Activated CD4-positive, alpha-beta T cell treated with anti-CD3 and anti-CD28 coated beads, Interleukin-2, amount 50 U/mL, for 4 hours (primary cell): Measurements from ENCODE around the gene CDK17.
A peak's percentile ranks its signal among the peaks of the same experiment; 100 is the strongest.
"Not testable (repeated sequence)": the region's sequence is repeated elsewhere in the genome, so short reads cannot be mapped to it uniquely, and the experiment has no call there.

Source experiments
- DNase-seq, 2 experiments: peaks; one replicate each; pipeline ENCODE4 v3.0.0-alpha.2; 2020

CDK17 gene

DNA sequence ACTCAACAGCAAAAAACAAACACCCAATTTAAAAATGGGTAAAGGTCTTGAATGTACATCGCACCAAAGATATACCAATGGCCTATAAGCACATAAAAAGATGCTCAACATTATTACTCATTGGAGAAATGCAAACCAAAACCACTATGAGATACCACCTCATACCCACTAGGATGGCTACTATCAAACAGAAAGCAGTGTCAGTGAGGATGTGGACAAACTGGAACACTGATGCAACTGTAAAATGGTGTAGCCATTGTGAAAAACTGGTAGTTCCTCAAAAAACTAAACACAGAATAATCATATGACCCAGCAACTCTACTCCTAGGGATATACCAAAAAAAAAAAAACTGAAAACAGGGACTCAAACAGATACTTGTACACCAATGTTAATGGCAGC lies 49.3 kb downstream of the CDK17 start:
- no peak for DNase-seq

GRCh38 chr12:96347130-96347699 lies 53.0 kb downstream of the CDK17 start:
- DNase-seq, result no peak

DNA sequence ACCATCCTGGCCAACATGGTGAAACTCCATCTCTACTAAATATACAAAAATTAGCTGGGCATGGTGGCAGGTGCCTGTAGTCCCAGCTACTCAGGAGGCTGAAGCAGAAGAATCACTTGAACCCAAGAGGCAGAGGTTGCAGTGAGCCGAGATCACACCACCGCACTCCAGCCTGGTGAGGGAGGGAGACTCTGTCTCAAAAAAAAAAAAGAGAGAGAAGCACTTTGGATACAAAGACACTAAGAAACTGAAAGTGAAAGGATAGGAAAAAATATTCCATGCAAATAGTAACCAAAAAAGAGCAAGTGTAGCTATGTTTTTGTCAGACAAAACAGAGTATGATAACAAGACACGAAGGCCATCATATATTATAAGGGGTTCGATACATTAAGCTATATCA lies 53.5 kb downstream of the CDK17 start:
- not testable (repeated sequence) for DNase-seq

GRCh38 chr12:96344124-96344695 lies 56.0 kb downstream of the CDK17 start:
- no peak for DNase-seq

DNA sequence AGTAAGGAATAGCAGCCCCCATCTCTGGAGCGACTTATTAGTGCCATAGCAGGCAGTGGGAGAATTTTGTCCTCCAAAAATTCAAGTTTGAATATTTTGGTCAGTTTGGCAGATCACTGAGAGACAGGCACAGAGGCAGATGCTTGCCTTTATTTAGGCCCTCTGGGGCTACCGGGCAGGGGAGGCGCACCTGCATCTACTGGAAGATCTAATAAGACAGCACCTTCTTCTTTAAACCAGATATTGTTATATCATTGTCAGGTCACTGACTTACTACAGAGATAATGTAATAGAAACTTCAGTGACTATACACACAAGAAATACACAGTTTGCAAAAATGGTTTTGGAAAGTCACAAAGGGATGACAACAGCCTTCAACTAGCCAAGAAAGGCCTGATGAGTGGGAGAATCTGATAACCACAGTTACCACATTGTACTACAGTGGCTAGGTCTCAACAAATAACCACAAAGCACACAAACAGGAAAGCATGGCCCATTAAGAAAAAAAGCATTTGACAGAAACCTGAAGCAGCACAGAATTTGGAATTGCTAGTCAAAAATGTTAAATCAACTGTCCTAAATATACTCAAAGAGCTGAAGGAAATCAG lies 56.8 kb downstream of the CDK17 start:
- no peak for DNase-seq

- DNase-seq, result not testable (repeated sequence)
Observed at GRCh38 chr12:96339666-96340065, 60.6 kb downstream of the CDK17 start.

DNA sequence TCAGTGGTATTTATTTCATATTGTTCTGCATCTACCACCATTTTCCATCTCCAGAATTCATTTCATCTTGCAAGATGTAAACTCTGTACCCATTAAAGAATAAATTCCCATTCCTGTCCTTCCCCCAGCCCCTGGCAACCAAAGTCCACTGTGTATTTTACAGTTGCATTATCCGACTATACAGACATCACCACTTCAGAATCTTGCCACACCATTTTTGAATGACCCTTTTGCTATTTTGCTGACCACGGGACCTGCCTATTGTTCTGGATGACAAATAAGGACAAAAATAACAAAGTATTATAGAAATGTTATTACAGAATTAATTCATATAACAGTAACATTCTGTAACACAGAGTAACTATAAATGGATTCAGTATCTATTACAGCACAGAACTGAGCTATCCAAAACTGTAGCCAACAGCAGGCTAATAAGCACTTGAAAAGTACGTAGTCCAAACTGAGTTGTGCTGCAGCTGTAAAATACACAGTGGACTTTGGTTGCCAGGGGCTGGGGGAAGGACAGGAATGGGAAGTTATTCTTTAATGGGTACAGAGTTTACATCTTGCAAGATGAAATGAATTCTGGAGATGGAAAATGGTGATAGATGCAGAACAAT lies 61.3 kb downstream of the CDK17 start:
- no peak for DNase-seq

- DNase-seq, result no peak
Observed at GRCh38 chr12:96337953-96338352, 62.3 kb downstream of the CDK17 start.

DNA sequence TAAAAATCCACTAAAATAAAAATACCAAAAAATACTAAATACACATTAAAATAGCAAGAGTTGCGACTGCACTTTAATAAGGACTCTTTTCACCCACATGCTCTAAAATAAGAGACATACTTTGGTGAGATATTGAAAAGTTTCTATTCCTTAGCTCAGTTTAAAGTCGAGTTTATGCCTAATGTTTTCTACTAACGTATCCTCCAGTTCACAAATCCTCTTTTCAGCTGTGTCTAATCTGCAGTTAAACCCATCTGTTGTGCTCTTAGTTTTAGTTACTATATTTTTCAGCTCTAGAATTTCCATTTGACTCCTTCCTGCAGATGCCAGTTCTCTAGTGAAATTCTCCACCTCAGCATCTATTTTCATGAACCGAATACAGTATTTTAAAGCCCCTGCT lies 63.8 kb downstream of the CDK17 start:
- DNase-seq, result no peak

- DNase-seq, result no peak
Observed at GRCh38 chr12:96335270-96335669, 65.0 kb downstream of the CDK17 start.

DNA sequence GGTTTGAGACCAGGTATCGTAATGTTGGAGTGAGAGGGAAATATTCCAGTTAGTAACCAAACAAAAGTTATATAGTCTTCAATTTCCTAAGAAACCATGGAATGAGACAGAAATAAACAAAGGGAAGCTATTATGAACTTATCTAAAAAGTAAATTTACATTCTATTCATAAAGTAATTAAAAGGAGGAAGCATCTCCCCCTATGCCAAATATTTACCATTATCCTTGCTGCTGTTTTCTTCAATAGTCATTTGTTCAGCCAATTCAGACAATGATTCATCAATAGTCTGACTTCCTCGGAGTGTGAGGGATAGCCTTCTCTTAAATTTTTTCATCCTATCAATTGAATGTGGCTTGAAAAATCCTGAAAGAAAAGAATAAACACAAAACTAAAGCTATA lies 65.7 kb downstream of the CDK17 start:
- no peak for DNase-seq

GRCh38 chr12:96329545-96329944 lies 70.7 kb downstream of the CDK17 start:
- DNase-seq, result no peak

- DNase-seq, result no peak
Observed at GRCh38 chr12:96329018-96329417, 71.2 kb downstream of the CDK17 start.

GRCh38 chr12:96327889-96328288 lies 72.3 kb downstream of the CDK17 start:
- DNase-seq, result peak in 1 of 2 experiments; percentile 2

- DNase-seq, result no peak
Observed at GRCh38 chr12:96327346-96327745, 72.9 kb downstream of the CDK17 start.

DNA sequence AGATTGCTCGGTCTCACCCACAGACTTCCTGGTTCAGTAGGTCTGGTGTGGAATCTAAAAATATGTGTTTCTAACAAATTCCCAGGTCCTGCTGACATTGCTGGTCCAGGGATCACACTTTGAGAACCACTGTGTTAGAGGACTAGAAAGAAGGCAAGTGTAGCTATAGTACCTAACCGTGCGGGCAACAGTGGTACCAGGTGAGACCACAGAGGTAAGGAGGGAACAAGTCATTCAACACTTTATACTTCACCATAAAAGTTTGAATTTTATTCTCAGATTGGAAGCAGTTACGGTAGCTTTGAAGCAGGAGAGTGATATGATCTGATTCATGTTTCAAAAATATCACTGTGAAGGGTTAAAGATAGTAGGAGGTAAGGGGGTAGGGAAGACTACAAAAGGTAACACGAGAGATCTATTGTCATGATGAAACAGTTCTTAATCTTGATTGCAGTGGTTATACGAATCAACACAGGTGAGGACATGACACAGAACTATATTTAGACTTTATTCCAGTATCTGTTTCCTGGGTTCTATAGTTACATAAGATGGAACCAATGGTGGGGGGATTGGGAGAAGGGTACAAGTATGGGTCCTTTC lies 73.5 kb downstream of the CDK17 start:
- no peak for DNase-seq

GRCh38 chr12:96323906-96324305 lies 76.3 kb downstream of the CDK17 start:
- no peak for DNase-seq

GRCh38 chr12:96322720-96323119 lies 77.5 kb downstream of the CDK17 start:
- no peak for DNase-seq

GRCh38 chr12:96321941-96322340 lies 78.3 kb downstream of the CDK17 start:
- DNase-seq, result no peak

DNA sequence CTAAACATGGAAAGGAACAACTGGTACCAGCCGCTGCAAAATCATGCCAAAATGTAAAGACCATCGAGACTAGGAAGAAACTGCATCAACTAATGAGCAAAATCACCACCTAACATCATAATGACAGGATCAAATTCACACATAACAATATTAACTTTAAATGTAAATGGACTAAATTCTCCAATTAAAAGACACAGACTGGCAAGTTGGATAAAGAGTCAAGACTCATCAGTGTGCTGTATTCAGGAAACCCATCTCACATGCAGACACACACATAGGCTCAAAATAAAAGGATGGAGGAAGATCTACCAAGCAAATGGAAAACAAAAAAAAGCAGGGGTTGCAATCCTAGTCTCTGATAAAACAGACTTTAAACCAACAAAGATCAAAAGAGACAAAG lies 82.4 kb downstream of the CDK17 start:
- not testable (repeated sequence) for DNase-seq

- not testable (repeated sequence) for DNase-seq
Observed at GRCh38 chr12:96315741-96316481, 84.3 kb downstream of the CDK17 start.

DNA sequence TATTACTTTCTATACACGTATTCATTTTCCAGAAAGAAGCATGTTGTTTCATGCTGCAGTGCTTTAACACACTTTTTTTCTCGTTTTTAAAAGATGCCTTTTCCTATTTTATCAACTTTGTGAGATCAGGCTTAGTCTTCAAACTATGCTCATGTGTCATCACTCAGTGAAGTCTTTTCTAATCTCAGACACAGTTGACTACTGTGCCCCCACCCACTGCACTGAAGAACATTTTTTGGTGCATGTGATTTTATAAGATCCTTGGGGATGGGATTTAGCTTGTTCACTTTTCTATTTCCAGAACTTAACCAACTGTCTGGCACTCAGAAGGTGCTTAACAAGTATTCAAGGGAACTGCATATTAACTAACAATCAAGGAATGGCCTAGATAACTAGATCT lies 85.5 kb downstream of the CDK17 start:
- DNase-seq, result no peak

- no peak for DNase-seq
Observed at GRCh38 chr12:96313606-96314005, 86.6 kb downstream of the CDK17 start.
